Right lung (tissue), 5 donors: ENCODE data around the gene APP. TPM values are rescaled to one million over a fixed set of nuclear protein-coding genes. Genes with fewer than 3 reads are reported as not detected.
A peak's percentile ranks its signal among the peaks of the same experiment; 100 is the strongest.
"Not testable (repeated sequence)": the region's sequence is repeated elsewhere in the genome, so short reads cannot be mapped to it uniquely, and the experiment has no call there.

Experiments used
- DNase-seq, 2 donors: peaks; one replicate each; pipeline ENCODE4 v3.0.0-alpha.2; 2013
- polyA plus RNA-seq, 5 donors: library from polyadenylated mRNA; unstranded; fragments of 120-200 nt; gene quantifications; one replicate each; pipeline versions ENCODE4 v1.2.1 to v1.2.3, GENCODE V29; 2013; ENCODE audit warnings: inconsistent platforms in 1 of 5, low replicate concordance in 1 of 5; ENCODE audit not compliant: insufficient read length in 5 of 5, insufficient read depth in 1 of 5

APP gene
- polyA plus RNA-seq, 5 donors, result 524 to 664 (median 583) TPM

GRCh38 chr21:25949701-25950100 is 220.9 kb downstream of the APP start:
- no peak for DNase-seq

- DNase-seq, result no peak
Observed at GRCh38 chr21:25944672-25945213, 225.8 kb downstream of the APP start.

- DNase-seq, result no peak
Observed at GRCh38 chr21:25944082-25944481, 226.5 kb downstream of the APP start.

GRCh38 chr21:25942135-25942534 is 228.4 kb downstream of the APP start:
- no peak for DNase-seq

GRCh38 chr21:25939396-25939761 is 231.2 kb downstream of the APP start:
- no peak for DNase-seq

GRCh38 chr21:25938658-25939395 is 231.7 kb downstream of the APP start:
- DNase-seq, result no peak

GRCh38 chr21:25936776-25937175 is 233.8 kb downstream of the APP start:
- no peak for DNase-seq

GRCh38 chr21:25934771-25935224 is 235.8 kb downstream of the APP start:
- peak; percentile 19 to 40 for DNase-seq

GRCh38 chr21:25934130-25934529 is 236.4 kb downstream of the APP start:
- DNase-seq, result no peak

- no peak for DNase-seq
Observed at GRCh38 chr21:25931765-25932164, 238.8 kb downstream of the APP start.

GRCh38 chr21:25929856-25930520 is 240.6 kb downstream of the APP start:
- no peak for DNase-seq

- no peak for DNase-seq
Observed at GRCh38 chr21:25927195-25927880, 243.2 kb downstream of the APP start.

- no peak for DNase-seq
Observed at GRCh38 chr21:25925936-25926335, 244.6 kb downstream of the APP start.

- DNase-seq, result no peak
Observed at GRCh38 chr21:25925064-25925800, 245.3 kb downstream of the APP start.

- not testable (repeated sequence) for DNase-seq
Observed at GRCh38 chr21:25918152-25918551, 252.4 kb downstream of the APP start.

GRCh38 chr21:25916226-25916625 is 254.3 kb downstream of the APP start:
- DNase-seq, result no peak

GRCh38 chr21:25913479-25913878 is 257.1 kb downstream of the APP start:
- DNase-seq, result no peak

- DNase-seq, result no peak
Observed at GRCh38 chr21:25912402-25912746, 258.2 kb downstream of the APP start.

GRCh38 chr21:25911730-25912401 is 258.7 kb downstream of the APP start:
- no peak for DNase-seq

- no peak for DNase-seq
Observed at GRCh38 chr21:25910809-25911208, 259.8 kb downstream of the APP start.

GRCh38 chr21:25909341-25909740 is 261.2 kb downstream of the APP start:
- DNase-seq, result no peak
